GM18526 (cell line): ENCODE data around the gene SMPD3.

Experiments used
- POLR2A ChIP-seq: IDR thresholded peaks from 3 replicates; pipeline ENCODE4 v1.6.1; 2011; ENCODE audit not compliant: insufficient read length; ENCODE audit errors: extremely low read depth

Gene SMPD3

GRCh38 chr16:68344252-68344651 lies 104.1 kb downstream of the SMPD3 start:
- no peak for TF ChIP-seq POLR2A

GRCh38 chr16:68343137-68343536 lies 105.2 kb downstream of the SMPD3 start:
- TF ChIP-seq POLR2A = no peak

- no peak for TF ChIP-seq POLR2A
These were observed 105.7 kb downstream of the SMPD3 start for GRCh38 chr16:68342620-68343019.

DNA sequence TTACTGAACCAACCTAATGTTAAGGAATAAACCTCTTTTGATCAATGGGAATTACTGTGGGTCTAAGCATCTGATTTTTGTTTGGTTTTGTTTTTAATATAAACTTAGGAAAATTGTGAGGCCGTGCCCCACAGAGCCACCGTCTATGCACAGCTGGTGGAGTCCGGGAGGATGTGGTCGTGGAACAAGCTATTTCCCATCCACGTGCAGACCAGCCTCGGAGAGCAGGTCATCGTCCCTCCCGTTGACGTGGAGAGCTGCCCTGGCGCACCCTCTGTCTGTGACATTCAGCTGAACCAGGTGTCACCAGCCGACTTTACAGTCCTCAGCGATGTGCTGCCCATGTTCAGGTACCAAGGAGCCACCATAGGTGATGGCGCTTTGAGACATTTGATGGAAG lies 109.1 kb downstream of the SMPD3 start:
- no peak for TF ChIP-seq POLR2A

DNA sequence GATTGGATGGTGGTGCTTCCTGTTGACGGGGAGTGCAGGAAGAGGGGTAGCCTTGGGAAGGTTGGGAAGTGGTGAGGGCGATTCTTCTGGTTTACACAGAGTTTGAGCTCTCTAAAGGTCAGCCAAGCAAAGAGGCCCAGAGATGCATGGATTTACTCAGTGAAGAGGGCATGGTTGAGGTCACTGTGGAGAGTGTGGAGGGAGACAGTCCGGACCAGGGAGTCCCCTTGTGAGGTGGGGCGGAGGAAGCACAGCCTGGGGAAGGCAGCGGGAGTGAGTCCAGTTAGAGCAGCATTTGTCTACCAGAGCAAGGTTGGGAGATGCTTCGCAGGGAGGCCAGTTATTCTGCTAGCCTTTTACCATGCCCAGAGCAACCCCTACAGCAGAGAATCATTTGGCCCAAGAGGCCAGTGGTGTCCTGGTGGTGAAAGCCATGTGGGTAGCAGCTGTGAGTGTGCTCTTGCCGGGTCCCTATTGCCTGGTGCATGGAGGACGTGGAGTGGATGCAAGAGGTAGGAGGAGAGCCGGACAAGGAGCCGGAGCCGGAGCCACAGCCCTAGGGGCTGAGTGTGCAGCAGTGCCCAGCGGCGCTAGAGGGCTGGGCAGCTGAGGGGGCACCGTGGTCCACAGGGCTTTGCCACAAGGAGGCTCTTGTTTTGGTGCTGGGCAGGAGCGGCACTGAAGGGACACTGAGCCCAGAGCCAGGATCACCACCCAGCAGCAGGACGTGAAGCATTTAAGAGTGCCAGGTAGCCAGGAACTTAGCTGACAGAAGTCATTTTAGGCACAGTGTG lies 109.8 kb downstream of the SMPD3 start:
- TF ChIP-seq POLR2A = no peak

- TF ChIP-seq POLR2A = no peak
These were observed 113.1 kb downstream of the SMPD3 start for GRCh38 chr16:68335175-68335574.

DNA sequence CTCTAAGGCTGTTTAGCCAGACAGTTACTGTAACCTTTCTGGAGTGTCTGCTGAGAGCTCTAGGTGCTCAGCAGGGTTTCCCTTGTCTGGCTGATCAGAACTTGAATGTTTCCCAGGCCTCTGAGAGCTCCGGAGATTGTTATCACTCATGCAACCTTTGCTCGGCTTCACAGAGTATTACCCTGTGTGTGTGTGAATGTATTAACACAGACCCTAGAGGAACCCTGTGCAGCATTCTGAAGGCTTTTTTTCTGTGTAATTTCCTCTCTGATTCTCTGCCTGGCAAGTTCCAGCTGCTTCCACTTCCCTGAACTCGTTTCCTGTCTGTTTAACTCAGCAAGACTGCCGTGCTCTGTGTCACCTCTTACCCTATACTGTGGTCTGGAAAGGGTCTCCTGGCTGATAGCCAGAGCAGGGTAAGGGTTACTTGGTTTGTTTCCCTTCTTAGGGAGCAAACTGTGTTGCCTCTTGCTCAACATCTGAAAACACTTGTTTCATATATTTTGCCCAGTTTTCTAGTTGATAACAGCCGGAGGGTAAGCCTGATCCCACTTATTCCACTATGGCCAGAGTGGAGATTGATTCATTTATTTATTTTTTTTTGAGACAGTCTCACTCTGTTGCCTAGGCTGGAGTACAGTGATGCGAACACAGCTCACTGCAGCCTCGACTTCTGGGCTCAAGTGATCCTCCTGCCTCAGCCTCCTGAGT lies 115.7 kb downstream of the SMPD3 start:
- no peak for TF ChIP-seq POLR2A

- no peak for TF ChIP-seq POLR2A
These were observed 116.4 kb downstream of the SMPD3 start for GRCh38 chr16:68331879-68332410.

GRCh38 chr16:68328860-68329390 lies 119.4 kb downstream of the SMPD3 start:
- TF ChIP-seq POLR2A = no peak

DNA sequence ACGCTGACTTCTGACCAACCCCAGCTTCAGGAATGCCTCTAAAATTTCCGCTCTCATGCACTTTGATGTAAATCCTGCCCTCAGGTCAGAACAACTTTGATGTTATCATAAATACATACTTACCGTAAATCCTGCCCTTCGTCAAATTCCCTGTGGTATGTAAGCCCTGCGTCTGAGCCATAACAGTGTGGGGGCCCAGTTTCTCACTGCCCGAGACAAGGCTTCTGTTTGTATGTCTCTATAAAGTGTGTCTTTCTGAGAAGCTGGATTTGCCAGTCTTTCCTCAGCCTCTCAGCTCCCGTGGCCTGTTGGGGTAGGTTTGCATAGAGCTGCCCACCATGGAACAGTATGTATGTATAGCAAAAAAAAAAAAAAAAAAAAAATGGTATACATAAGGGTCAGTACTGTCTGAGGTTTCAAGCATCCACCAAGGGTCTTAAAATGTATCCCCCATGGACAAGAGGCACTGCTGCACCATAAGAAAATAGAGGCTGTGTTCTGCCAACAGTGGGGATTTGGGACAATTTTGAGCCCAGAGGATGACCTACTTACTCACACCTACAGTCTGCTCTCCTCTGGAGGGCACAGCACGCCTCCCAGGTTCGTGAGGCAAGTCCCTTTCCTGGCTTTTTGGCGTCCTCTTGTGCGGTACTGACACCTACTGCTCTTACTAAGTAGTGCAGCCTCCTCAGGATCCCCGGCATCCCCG lies 120.0 kb downstream of the SMPD3 start:
- TF ChIP-seq POLR2A = no peak

DNA sequence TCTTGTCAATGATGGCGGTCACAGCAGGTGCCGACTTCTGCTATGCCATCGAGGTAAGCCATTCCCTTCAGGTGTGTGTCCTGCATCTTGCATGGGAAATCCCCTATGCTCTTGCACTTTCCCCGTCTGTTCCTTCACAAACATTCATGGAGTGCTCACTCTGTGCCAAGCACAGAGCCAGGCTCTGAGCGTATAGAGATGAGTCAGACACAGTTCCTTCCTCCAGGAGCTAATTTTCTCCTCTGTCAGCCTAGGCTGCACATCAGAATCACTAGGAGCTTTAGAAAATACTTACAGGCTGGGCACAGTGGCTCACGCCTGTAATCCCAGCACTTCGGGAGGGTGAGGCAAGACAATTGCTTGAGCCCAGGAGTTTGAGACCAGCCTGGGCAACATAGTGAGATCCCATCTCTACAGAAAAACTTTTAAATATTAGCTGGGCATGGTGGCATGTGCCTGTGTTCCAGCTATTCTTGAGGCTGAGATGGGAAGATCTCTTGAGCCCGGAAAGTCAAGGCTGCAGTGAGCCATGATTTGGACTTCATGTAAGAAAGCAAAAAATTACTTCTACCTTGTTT lies 123.4 kb downstream of the SMPD3 start:
- TF ChIP-seq POLR2A = no peak

DNA sequence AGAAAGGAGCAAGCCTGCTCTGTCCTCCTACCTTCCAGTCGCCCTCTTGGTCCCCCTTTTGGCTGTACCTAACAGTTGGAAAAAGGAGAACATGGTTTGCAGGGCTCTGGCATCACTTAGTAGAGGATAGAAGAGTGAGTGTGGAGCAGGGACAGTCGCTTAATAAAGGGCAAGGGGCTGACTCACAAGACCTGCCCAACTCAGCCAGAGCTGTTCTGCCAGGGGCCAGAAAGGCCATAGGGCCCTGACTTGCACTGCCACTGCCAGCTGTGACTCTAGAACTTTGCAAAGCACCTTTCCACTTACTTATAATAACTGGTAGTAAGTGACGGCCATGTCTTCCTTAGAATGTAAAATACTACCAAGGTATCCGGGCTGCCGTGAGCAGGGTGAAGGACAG lies 124.0 kb downstream of the SMPD3 start:
- no peak for TF ChIP-seq POLR2A

DNA sequence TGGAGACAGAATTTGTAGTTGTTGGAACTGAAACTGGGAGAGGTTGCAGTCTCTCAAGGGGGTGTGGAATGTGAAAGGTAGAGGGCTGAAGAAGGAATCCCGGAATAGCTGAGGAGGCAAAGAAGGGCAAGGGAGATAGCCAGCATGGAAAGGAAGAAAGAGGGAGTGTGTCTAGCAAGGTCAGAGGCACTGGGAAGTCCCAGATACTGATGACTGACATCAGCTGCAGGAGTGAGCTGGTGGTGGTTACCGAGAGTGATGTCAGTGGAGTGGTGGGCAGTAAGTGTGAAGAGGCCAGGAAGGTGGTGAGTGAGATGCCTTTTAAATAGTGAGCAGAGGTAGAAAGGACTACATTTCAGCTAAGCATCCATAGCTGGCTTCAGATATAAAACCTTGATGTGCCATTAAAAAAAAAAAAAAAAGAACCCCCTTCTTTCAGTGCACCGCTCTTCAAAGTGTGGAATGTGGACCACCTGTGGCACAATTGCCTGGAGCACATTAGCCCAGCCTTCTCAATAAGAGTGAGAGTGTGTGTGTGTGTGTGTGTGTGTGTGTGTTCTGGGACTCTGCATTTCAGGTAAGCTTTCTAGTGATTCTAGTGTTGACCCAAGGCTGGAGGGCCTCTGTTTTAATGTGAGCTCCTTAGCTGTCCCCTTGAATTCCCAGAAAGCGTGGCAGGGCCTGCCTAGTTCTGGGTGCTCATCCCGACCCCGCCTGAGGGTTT lies 129.0 kb downstream of the SMPD3 start:
- no peak for TF ChIP-seq POLR2A

DNA sequence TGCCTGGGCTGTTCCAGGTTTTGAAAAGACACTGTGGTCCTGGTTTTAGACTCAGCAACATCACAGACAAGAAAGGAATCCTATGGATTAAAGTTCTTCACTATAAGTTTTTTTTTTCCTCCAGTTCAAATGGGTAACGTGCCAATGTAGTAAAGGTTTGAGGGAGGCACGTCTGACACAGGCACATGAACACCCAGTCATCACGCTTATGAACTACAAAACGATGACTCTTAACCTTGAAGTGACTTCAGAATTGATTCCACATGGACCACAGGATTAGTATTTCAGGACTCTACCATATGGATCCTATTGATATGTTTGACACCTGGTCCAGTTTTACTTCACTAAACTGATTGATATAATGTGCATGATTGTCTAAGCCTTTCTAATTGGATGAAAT lies 135.2 kb downstream of the SMPD3 start:
- no peak for TF ChIP-seq POLR2A

DNA sequence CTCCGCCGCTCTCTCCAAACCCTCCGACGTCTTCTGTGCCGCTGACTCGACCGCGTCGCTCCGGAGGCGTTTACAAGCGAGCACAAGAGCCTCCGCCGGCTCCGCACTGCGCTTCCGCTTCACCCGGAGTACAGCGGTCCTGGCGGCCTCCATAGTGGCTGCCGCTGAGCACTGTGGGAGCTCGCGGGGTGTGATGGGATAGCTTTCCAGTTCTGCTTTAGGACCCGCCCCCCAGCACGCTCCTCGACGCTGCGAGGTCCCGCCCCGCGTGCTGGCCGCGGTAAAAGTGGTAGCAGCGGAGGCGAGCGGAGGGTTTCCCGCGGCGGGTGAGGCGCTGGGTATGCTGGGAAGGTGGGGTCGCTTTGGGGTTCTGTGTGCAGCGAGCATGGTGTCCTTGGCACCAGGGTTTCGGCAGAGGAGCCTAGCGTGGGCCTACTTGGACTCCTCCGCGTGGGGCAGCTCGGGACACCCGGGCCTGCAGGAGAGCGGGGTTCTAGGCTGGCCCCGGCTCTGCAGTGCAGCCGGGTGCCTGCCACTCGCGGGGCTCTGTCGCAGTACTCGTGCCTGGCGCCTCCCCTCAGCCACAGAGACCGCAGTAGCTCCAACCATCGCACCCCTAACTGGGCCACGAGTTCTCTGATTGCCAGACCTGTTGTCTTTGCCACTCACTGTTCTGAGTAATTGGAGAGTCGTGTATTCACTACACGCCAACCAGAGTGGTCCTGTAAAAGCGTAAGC lies 137.4 kb downstream of the SMPD3 start, which contains the start of the genes PRMT7 and SLC7A6OS:
Gene PRMT7 (plus strand): TSS at position 246 of the 738 bp plus-strand sequence. CDS start 4,961 bp downstream, outside the sequence.
Gene SLC7A6OS (minus strand): TSS at position 173 of the 738 bp plus-strand sequence. CDS start 20 bp downstream, at position 153.
- TF ChIP-seq POLR2A = peak; percentile 94
